Stimulated activated CD4-positive, alpha-beta T cell treated with anti-CD3 and anti-CD28 coated beads, TNF-alpha, amount 100 ng/mL, for 48 hours (primary cell): ENCODE data around the gene CROT.
A peak's percentile ranks its signal among the peaks of the same experiment; 100 is the strongest.

Source experiments
- DNase-seq, 3 donors: peaks; one replicate each; pipeline ENCODE4 v3.0.0-alpha.2; 2020; ENCODE audit warnings: low read depth in 3 of 3

Gene CROT

GRCh38 chr7:87414794-87415188, 69.3 kb downstream of the CROT start:
- no peak for DNase-seq

DNA sequence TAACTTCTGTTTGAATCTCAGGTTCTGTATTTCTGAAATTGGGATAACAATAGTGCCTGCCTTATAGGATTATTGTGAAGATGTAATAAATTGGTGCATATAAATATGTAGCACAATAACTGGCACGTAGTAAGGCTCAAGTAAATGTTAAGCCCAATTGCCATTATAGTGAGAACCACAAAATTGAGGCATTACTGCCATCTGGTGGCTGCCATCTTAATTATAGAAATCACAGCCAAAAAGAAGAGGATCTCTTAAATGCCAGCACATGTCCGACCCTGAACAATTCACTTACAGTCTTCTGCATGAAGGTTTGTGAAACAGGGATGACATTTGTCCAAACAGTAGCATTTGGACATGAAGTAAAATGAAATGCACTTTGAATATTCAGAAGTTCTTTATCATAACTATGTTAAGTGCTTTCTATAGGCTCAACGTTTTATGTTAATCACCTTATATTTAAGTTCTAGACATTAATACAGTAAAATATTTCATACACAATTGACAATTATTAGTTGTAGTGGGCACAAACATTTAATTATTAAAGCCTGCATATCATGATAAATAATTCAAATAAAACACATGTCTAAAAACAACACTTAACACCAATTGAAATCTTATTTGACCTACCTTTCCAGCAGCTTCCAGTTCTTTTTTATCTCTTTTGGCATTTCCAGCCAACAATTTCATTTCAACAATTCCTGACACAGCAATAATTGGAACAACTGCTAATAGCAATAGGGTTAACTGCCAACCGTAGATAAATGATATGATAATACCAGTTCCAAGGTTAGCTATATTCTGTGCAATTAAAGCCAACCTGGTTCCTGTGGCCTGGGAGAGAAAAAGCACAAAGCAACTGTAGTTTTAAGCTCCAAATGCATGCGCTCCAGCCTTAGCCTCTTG, 71.5 kb downstream of the CROT start:
- peak in 2 of 3 donors; percentile 55 to 56 for DNase-seq

GRCh38 chr7:87420173-87420572, 74.7 kb downstream of the CROT start:
- no peak for DNase-seq

- DNase-seq = no peak
These were observed 78.6 kb downstream of the CROT start for GRCh38 chr7:87424075-87424474.

DNA sequence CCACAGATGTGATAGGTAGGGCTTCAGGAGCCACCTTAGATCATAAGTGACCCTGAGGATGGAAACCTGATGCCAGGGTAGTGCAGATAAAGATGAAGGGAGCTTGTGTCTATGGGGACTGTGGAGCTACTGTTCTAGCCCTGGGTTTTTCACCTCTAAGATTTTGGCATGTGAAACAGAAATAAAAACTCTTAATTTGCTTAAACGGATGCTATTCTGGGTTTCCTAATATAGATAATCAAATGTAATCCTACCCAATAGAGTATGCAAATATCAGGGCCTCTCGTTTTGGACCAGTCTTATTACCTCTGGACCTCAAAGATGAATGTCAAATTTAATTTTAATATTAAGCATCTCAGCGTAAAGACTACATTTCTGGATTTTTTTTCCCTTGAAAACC, 80.7 kb downstream of the CROT start:
- no peak for DNase-seq

- DNase-seq = no peak
These were observed 81.8 kb downstream of the CROT start for GRCh38 chr7:87427288-87427687.

DNA sequence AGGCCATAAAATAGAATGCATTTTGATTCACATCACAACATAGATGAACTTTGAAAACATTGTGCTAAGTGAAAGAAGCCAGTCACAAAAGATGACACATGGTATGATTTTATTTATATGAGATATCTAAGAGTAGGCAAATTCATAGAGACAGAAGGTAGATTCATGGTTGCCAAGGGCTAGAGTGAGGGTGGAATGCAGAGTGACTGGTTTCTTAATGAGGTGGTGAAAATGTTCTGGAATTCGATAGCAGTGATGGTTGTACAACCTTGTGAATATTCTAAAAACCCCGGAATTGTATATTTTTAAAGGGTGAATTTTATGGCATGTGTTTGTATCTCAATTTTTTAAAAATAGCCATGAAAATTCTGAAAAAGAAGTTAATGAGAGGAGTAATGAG, 87.1 kb downstream of the CROT start:
- DNase-seq = no peak

- DNase-seq = no peak
These were observed 90.1 kb downstream of the CROT start for GRCh38 chr7:87435546-87435945.

- DNase-seq = no peak
These were observed 100.4 kb downstream of the CROT start for GRCh38 chr7:87445897-87446296.

DNA sequence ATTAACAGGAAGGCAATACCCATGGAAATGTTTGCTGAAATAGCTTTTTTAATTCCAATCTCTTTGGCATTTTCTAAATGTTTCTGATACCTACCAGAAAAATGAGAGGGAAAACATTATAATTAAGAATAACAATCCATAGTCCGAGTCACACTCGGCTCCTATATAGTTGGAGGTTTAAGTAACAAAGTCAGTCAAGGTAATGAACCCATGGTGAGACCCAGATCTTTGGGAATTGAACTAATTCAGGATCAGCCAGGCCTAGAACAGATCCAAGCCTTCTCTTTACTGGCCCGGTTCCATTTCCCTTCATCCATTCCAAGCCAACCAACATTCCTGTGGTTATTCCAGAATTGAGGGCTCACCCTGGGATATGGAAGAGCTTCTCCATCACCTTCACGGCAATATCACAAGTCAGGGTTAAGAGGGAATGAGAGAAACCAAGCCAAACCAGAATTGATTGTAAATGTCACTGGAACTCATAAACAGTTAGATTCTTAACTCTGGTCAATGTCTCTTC, 101.7 kb downstream of the CROT start:
- no peak for DNase-seq

- no peak for DNase-seq
These were observed 102.9 kb downstream of the CROT start for GRCh38 chr7:87448388-87448787.
